HepG2 (cell line): Measurements from ENCODE around the gene JAK2. TPM values are rescaled to one million over a fixed set of nuclear protein-coding genes. Genes with fewer than 3 reads are reported as not detected.

Experiments
- ATAC-seq: fragments of 200-7000 bp; cut with Tn5 transposase; 3 replicates; pipeline ENCODE4 v1.9.1; 2020; ENCODE audit warnings: mild to moderate bottlenecking, moderate library complexity
- BruUV-seq: library from RNA; stranded (reverse); fragments of 400-500 nt; replicated peaks from 2 replicates; lab custom pipeline; 2021; lab: Mats Ljungman, UMichigan
- CTCF ChIA-PET: fragments of 300-600 bp; formaldehyde crosslinking; extraction: SDS; loops from one replicate; lab custom pipeline; 2021; ENCODE audit warnings: low total read pairs, inconsistent platforms, low intra/inter-chr PET ratio; lab: Yijun Ruan, JAX
- POLR2A ChIA-PET: fragments of 350-600 bp; sonication (Branson Sonifier 250); formaldehyde crosslinking; loops from one replicate; lab custom pipeline; 2020; ENCODE audit warnings: antibody characterized with exemption, inconsistent platforms; lab: Yijun Ruan, JAX
- DNase-seq: peaks from one replicate; pipeline ENCODE4 v3.0.0-alpha.2; 2015; ENCODE audit warnings: low spot score
- FAIRE-seq: peaks from 3 replicates; lab custom pipeline; 2011; peaks lifted over from hg19 to GRCh38; lab: Jason Lieb, UNC
- H2AFZ ChIP-seq: one replicate; pipeline ENCODE4 v1.6.1; 2011; ENCODE audit warnings: low read length, inconsistent platforms
- H3K27ac ChIP-seq: fragments of 300-600 bp; 3 replicates; pipeline ENCODE4 v1.8.0; 2011; ENCODE audit warnings: mixed run types, mild to moderate bottlenecking, mixed read lengths, low read length, inconsistent platforms; ENCODE audit not compliant: insufficient read depth; ENCODE audit errors: extremely low read length
- H3K27me3 ChIP-seq, 2 experiments: fragments of 200-600 bp in 1 of 2; 2 replicates in 1 of 2; 3 replicates in 1 of 2; pipeline versions ENCODE4 v1.6.0 to v1.8.0; 2011; ENCODE audit warnings: low read length in 2 of 2, mild to moderate bottlenecking in 2 of 2, moderate library complexity in 2 of 2, inconsistent platforms in 1 of 2; ENCODE audit not compliant: insufficient read depth in 2 of 2, control insufficient read depth in 1 of 2
- H3K36me3 ChIP-seq, 2 experiments: fragments of 200-600 bp in 1 of 2; replicated peaks in 1 of 2; 2 replicates in 1 of 2; 3 replicates in 1 of 2; pipeline versions ENCODE4 v1.5.1 to v1.8.0; 2011; ENCODE audit warnings: low read length in 2 of 2, inconsistent platforms in 1 of 2; ENCODE audit not compliant: insufficient read depth in 2 of 2, control insufficient read depth in 1 of 2
- H3K4me1 ChIP-seq: 2 replicates; pipeline ENCODE4 v1.5.1; 2012; ENCODE audit warnings: low read length, inconsistent platforms; ENCODE audit not compliant: insufficient read depth
- H3K4me2 ChIP-seq: 2 replicates; pipeline ENCODE4 v1.6.0; 2011; ENCODE audit warnings: low read depth, low read length, inconsistent platforms
- H3K4me3 ChIP-seq, 3 experiments: fragments of 200-600 bp in 1 of 3; sonication (generic), shearing (Covaris generic) in 1 of 3; replicated peaks in 1 of 3; 2 replicates each; pipeline ENCODE4 v1.5.1; 2011 to 2016; ENCODE audit warnings: low read length in 3 of 3, inconsistent platforms in 2 of 3, low read depth in 2 of 3, mild to moderate bottlenecking in 2 of 3, control low read depth in 1 of 3, mixed read lengths in 1 of 3; ENCODE audit not compliant: insufficient read depth in 1 of 3
- H3K79me2 ChIP-seq: one replicate; pipeline ENCODE4 v1.6.1; 2011; ENCODE audit warnings: low read length, inconsistent platforms; ENCODE audit not compliant: insufficient read depth
- H3K9ac ChIP-seq: 2 replicates; pipeline ENCODE4 v1.6.0; 2011; ENCODE audit warnings: mild to moderate bottlenecking, low read depth, low read length, inconsistent platforms; ENCODE audit not compliant: insufficient read depth
- H3K9me3 ChIP-seq: 2 replicates; pipeline ENCODE4 v1.5.1; 2012; ENCODE audit warnings: mild to moderate bottlenecking, low read length
- H4K20me1 ChIP-seq: 2 replicates; pipeline ENCODE4 v1.6.0; 2011; ENCODE audit warnings: inconsistent platforms, mild to moderate bottlenecking, low read length, moderate library complexity; ENCODE audit not compliant: insufficient read depth
- HNRNPH1 ChIP-seq: fragments of 200-400 bp; formaldehyde crosslinking; optimal IDR thresholded peaks from 2 replicates; pipeline ENCODE3; 2017; ENCODE audit warnings: mild to moderate bottlenecking, low read depth, low read length
- KDM1A ChIP-seq: IDR thresholded peaks from 2 replicates; pipeline ENCODE4 v1.6.1; 2016; ENCODE audit warnings: missing compliant biosample characterization
- KLF12 ChIP-seq: sonication (generic); formaldehyde crosslinking; IDR thresholded peaks from 2 replicates; pipeline ENCODE4 v1.4.0; 2020; ENCODE audit warnings: missing genetic modification reagents, borderline replicate concordance
- KLF9 ChIP-seq: IDR thresholded peaks from 2 replicates; pipeline ENCODE4 v1.6.1; 2016; ENCODE audit warnings: low read depth
- NKX3-1 ChIP-seq: sonication (generic); formaldehyde crosslinking; IDR thresholded peaks from 2 replicates; pipeline ENCODE4 v1.5.0; 2020; ENCODE audit warnings: missing genetic modification reagents
- RORA ChIP-seq: sonication (generic); formaldehyde crosslinking; IDR thresholded peaks from 2 replicates; pipeline ENCODE4 v1.5.0; 2020; ENCODE audit warnings: mild to moderate bottlenecking, missing genetic modification reagents, moderate library complexity
- TP53 ChIP-seq: sonication (generic); formaldehyde crosslinking; conservative IDR thresholded peaks from 2 replicates; pipeline ENCODE4 v1.4.0; 2020; ENCODE audit warnings: missing genetic modification reagents
- ZNF558 ChIP-seq: sonication (generic); formaldehyde crosslinking; IDR thresholded peaks from 2 replicates; pipeline ENCODE4 v1.9.0; 2022; ENCODE audit warnings: mild to moderate bottlenecking, missing genetic modification reagents, borderline replicate concordance
- ZNF691 ChIP-seq: sonication (generic); formaldehyde crosslinking; IDR thresholded peaks from 2 replicates; pipeline ENCODE4 v1.4.0; 2020; ENCODE audit warnings: missing genetic modification reagents, low read depth, mild to moderate bottlenecking, borderline replicate concordance
- ZNF839 ChIP-seq: sonication (generic); formaldehyde crosslinking; IDR thresholded peaks from 2 replicates; pipeline ENCODE4 v1.4.0; 2020; ENCODE audit warnings: missing genetic modification reagents, mild to moderate bottlenecking, borderline replicate concordance
- WGBS: methylation state at CpG from one replicate; pipeline ENCODE4 v1.1.6; 2017; ENCODE audit warnings: low lambda C conversion rate; 5-methylcytosine and 5-hydroxymethylcytosine counted together
- in situ Hi-C: cut with HindIII; loops from 2 replicates; pipeline ENCODE4 v1.10.0; 2017; ENCODE audit warnings: low pct_unique_long_range_greater_than_20kb; ENCODE audit not compliant: extremely low pct_ligation_motif_present
- intact Hi-C: fragments of 100-400 bp; cut with micrococcal nuclease; formaldehyde crosslinking; loops from one replicate; pipeline ENCODE4 v1.10.0; 2022; ENCODE audit not compliant: unreplicated experiment
- polyA plus RNA-seq, 8 experiments: library from polyadenylated mRNA; depleted of rRNA in 3 of 8; stranded (reverse) in 7 of 8; unstranded in 1 of 8; fragments of >200 nt; fragmentation: Illumina TruSeq in 4 of 8; extraction: Trizol in 4 of 8; gene quantifications; 2 replicates each; pipeline versions ENCODE4 v1.2.1 to v1.2.3, GENCODE V29; 2011 to 2016; ENCODE audit warnings: low read depth in 4 of 8, missing spikeins in 1 of 8, mixed read lengths in 1 of 8; ENCODE audit not compliant: insufficient read depth in 1 of 8
- total RNA-seq, 5 experiments: library from RNA; depleted of rRNA; stranded (reverse); fragments of >200 nt; fragmentation: Illumina TruSeq; extraction: Trizol; gene quantifications; 2 replicates each; pipeline ENCODE4 v1.2.3, GENCODE V29; 2016; ENCODE audit warnings: low read depth in 1 of 5
- TF ChIP-seq, protein P1 (sequence below): sonication (generic); formaldehyde crosslinking; conservative IDR thresholded peaks from 2 replicates; pipeline ENCODE4 v1.4.0; 2020; ENCODE audit warnings: missing genetic modification reagents
- TF ChIP-seq, protein P2 (sequence below): sonication (generic); formaldehyde crosslinking; IDR thresholded peaks from 2 replicates; pipeline ENCODE4 v1.4.0; 2020; ENCODE audit warnings: missing genetic modification reagents, borderline replicate concordance
- TF ChIP-seq, protein P3 (sequence below): sonication (generic); formaldehyde crosslinking; IDR thresholded peaks from 2 replicates; pipeline ENCODE4 v1.5.0; 2020; ENCODE audit warnings: missing genetic modification reagents

Gene JAK2
- total and polyA plus RNA-seq, 2 of the 13 experiments (the other 11 are each of a cell fraction or from before 2014, with no cell fraction given): 1.1 to 4.1 TPM

DNA sequence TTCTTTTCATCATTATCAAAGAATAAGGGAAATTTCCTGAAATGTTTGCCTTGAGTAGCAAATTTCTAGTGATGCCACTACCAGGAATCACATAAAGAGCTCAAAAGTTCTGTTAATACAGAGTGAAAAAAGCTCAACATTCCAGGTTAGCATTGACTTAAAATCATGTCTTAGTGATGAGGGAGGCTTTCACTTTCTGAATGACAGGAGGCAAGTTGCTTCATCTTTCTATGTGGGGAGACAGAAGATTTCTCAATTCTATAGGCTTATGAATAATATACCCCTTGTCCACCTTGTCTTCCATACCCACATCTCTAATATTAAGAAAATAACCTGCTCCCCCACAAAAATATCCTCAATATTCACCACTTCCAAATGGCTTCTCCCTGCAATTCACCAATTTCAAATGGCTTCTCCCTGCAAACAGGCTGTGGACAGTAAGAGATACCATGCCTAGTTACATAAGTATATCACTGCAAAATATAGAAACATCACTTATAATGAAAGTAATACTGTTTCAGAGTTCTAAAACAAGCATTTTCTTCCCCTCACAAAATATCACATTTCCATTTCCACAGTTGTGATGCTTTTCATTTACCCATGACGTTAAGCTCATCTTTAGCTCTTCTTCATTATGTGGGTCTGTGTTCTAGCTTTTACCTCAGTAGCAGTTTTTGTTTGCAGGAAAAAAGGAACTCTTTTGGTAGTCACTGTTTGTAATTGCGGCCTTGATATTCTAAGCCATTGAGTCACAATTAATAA lies 2.2 kb upstream of the JAK2 start:
- Histone ChIP-seq H3K79me2 (no peaks in the 10 kb centered on the region), H3K4me1 (peaks cover 31% of the 10 kb centered on the region), H3K4me2 (0 out of 2 replicates have a peak overlapping the region, but pooled peaks have one; percentile 88), H3K36me3 (no peaks in the 10 kb centered on the region), H2AFZ (no peak overlapping the region), H3K27ac (no peak overlapping the region), H3K9ac (no peak overlapping the region), H3K9me3 (no peaks in the 10 kb centered on the region), H4K20me1 (no peaks in the 10 kb centered on the region), H3K4me3 (no peak overlapping the region), H3K27me3 (no peaks in the 10 kb centered on the region)
- ChIA-PET CTCF (no interaction called here), POLR2A (interaction anchor here (0.6 kb wide), 1 partner anchor 646 kb away, joined by 3 read pairs; the partner anchor contains the start of gene RIC1)
- ATAC-seq: no peak
- FAIRE-seq: no peak
- intact Hi-C loops: loop anchor here (10.0 kb wide), 1 partner anchor 622 kb away; no protein-coding TSS in a partner anchor
- in situ Hi-C loops: loop anchor here (25.0 kb wide), 1 partner anchor 454 kb away; the partner anchor contains the start of gene PLGRKT
- BruUV-seq: no TSS peak
- DNase-seq: no peak
- WGBS: 67% methylated on average over 2 of the region's 2 CpGs
- TF ChIP-seq, protein P1, sequence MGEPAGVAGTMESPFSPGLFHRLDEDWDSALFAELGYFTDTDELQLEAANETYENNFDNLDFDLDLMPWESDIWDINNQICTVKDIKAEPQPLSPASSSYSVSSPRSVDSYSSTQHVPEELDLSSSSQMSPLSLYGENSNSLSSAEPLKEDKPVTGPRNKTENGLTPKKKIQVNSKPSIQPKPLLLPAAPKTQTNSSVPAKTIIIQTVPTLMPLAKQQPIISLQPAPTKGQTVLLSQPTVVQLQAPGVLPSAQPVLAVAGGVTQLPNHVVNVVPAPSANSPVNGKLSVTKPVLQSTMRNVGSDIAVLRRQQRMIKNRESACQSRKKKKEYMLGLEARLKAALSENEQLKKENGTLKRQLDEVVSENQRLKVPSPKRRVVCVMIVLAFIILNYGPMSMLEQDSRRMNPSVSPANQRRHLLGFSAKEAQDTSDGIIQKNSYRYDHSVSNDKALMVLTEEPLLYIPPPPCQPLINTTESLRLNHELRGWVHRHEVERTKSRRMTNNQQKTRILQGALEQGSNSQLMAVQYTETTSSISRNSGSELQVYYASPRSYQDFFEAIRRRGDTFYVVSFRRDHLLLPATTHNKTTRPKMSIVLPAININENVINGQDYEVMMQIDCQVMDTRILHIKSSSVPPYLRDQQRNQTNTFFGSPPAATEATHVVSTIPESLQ (CRISPR knock-in tag): no peak
- TF ChIP-seq TP53 (no peak), KLF12 (CRISPR knock-in tag) (no peak), KDM1A (CRISPR knock-in tag) (no peak), HNRNPH1 (no peak), ZNF691 (no peak), ZNF558 (CRISPR knock-in tag) (no peak), NKX3-1 (CRISPR knock-in tag) (no peak), KLF9 (CRISPR knock-in tag) (no peak), RORA (CRISPR knock-in tag) (no peak), ZNF839 (CRISPR knock-in tag) (no peak)
- TF ChIP-seq, protein P2, sequence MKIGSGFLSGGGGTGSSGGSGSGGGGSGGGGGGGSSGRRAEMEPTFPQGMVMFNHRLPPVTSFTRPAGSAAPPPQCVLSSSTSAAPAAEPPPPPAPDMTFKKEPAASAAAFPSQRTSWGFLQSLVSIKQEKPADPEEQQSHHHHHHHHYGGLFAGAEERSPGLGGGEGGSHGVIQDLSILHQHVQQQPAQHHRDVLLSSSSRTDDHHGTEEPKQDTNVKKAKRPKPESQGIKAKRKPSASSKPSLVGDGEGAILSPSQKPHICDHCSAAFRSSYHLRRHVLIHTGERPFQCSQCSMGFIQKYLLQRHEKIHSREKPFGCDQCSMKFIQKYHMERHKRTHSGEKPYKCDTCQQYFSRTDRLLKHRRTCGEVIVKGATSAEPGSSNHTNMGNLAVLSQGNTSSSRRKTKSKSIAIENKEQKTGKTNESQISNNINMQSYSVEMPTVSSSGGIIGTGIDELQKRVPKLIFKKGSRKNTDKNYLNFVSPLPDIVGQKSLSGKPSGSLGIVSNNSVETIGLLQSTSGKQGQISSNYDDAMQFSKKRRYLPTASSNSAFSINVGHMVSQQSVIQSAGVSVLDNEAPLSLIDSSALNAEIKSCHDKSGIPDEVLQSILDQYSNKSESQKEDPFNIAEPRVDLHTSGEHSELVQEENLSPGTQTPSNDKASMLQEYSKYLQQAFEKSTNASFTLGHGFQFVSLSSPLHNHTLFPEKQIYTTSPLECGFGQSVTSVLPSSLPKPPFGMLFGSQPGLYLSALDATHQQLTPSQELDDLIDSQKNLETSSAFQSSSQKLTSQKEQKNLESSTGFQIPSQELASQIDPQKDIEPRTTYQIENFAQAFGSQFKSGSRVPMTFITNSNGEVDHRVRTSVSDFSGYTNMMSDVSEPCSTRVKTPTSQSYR: no peak
- TF ChIP-seq, protein P3, sequence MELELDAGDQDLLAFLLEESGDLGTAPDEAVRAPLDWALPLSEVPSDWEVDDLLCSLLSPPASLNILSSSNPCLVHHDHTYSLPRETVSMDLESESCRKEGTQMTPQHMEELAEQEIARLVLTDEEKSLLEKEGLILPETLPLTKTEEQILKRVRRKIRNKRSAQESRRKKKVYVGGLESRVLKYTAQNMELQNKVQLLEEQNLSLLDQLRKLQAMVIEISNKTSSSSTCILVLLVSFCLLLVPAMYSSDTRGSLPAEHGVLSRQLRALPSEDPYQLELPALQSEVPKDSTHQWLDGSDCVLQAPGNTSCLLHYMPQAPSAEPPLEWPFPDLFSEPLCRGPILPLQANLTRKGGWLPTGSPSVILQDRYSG (CRISPR knock-in tag): no peak
